Measurements from ENCODE around the gene ILKAP. TPM values are rescaled to one million over a fixed set of nuclear protein-coding genes. Genes with fewer than 3 reads are reported as not detected.

ILKAP gene
- total and polyA plus RNA-seq, 2 of the 4 experiments (the other 2 are of a cell fraction), result 13.3 to 44.2 TPM

GRCh38 chr2:238158018-238158508 lies 45.4 kb downstream of the ILKAP start:
- no peak overlapping the region for H3K14ac ChIP-seq (replicated peaks; ENCODE audit: low read depth, low read length)
- H2BK5ac ChIP-seq (ENCODE audit: low read depth, low read length, poor library complexity, severe bottlenecking), result no peak overlapping the region
- H4K8ac ChIP-seq (ENCODE audit: low read depth in 2 of 2, low read length in 2 of 2), result no peak overlapping the region
- peak overlapping the region; percentile 87 for H2AFZ ChIP-seq (replicated peaks; ENCODE audit: low read length, poor library complexity)
- no peak for DNase-seq
- no peaks in the 10 kb centered on the region for H4K20me1 ChIP-seq (ENCODE audit: insufficient read depth, low read length)
- CTCF ChIA-PET, result no interaction called here
- no peaks in the 10 kb centered on the region; a peak in 1 of 4 replicates for H3K79me1 ChIP-seq (ENCODE audit: low read depth in 1 of 2, low read length in 2 of 2)
- H3K27ac ChIP-seq (ENCODE audit: insufficient read depth, low read length), result no peak overlapping the region
- ATAC-seq (ENCODE audit: low read depth), result no peak
- H4K5ac ChIP-seq (ENCODE audit: low read depth, low read length), result no peak overlapping the region
- dilution Hi-C loops (cut with HindIII; ENCODE audit: low sequenced_read_pairs, unreplicated experiment), result no loop called here
- no peak overlapping the region for H3K56ac ChIP-seq (ENCODE audit: extremely low read depth, insufficient read depth, low read length)
- H2BK15ac ChIP-seq (ENCODE audit: low read depth, low read length), result no peak overlapping the region; the same call in 2 of the 3 replicates
- H3K9me3 ChIP-seq (ENCODE audit: control insufficient read depth, insufficient read depth, low read length), result no peaks in the 10 kb centered on the region
- no peak overlapping the region for H2BK20ac ChIP-seq (ENCODE audit: low read depth, low read length)
- TF ChIP-seq MXI1 (IDR thresholded peaks at IDR 0.05; ENCODE audit: borderline replicate concordance, low read depth, low read length), result no peak
- TF ChIP-seq RFX5 (IDR thresholded peaks at IDR 0.05; ENCODE audit: low read depth, low read length), result no peak
- POLR2A ChIA-PET (ENCODE audit: unreplicated experiment), result no interaction called here
- no TSS peak for BruUV-seq (replicated peaks)
- no peak overlapping the region for H3K4me2 ChIP-seq (ENCODE audit: low read depth, low read length)
- no peak overlapping the region for H3K23ac ChIP-seq (ENCODE audit: low read depth, low read length)
- WGBS, 2 experiments (ENCODE audit: extremely low coverage in 2 of 2, insufficient read length in 1 of 2), result 71% methylated on average over 6 of the region's 21 CpGs; no CpG with 5 or more reads in 1 of the 2 experiments
- H2BK120ac ChIP-seq (ENCODE audit: low read depth, low read length), result no peak overlapping the region
- H3K27me3 ChIP-seq (ENCODE audit: control insufficient read depth, insufficient read depth, low read length), result no peaks in the 10 kb centered on the region; the same call in 1 of the 2 replicates
- in situ Hi-C loops (cut with MboI; ENCODE audit: low sequenced_read_pairs), result no loop called here
- H3K9ac ChIP-seq (ENCODE audit: low read depth, low read length), result no peak overlapping the region
- H2AK9ac ChIP-seq (replicated peaks; ENCODE audit: low read depth, low read length, poor library complexity), result peak overlapping the region; percentile 59
- H2AK5ac ChIP-seq (ENCODE audit: low read depth, low read length), result peak overlapping the region; percentile 47; the same call in 1 of the 2 replicates
- H4K91ac ChIP-seq (ENCODE audit: insufficient read depth, low read depth, low read length), result no peak overlapping the region
- H3K4me3 ChIP-seq (ENCODE audit: insufficient read depth, low read depth, low read length), result no peak overlapping the region
- peaks cover 19% of the 10 kb centered on the region for H3K4me1 ChIP-seq (ENCODE audit: control insufficient read depth, insufficient read depth, low read length)
- H3K36me3 ChIP-seq (ENCODE audit: control insufficient read depth, insufficient read depth, low read length), result no peaks in the 10 kb centered on the region
- no peak overlapping the region for H3K18ac ChIP-seq (ENCODE audit: low read depth, low read length)
- intact Hi-C loops (cut with micrococcal nuclease), result no loop called here
- H3K4ac ChIP-seq (ENCODE audit: low read depth, low read length), result no peak overlapping the region
- H3K9me1 ChIP-seq (ENCODE audit: insufficient read depth, low read length), result 0 out of 2 replicates have a peak, but pooled peaks cover 7% of the 10 kb centered on the region
